GM08714 (cell line): ENCODE results near the gene BCAN.

Experiments
- H3K4me3 ChIP-seq: fragments of 200-500 bp; sonication (Bioruptor generic); 2 replicates; pipeline ENCODE4 v1.5.1; 2014; ENCODE audit warnings: mild to moderate bottlenecking, low read length, inconsistent platforms
- ZNF274 ChIP-seq: IDR thresholded peaks from 2 replicates; pipeline ENCODE4 v1.6.1; 2012; ENCODE audit warnings: mild to moderate bottlenecking, low read depth, low read length

The BCAN gene

GRCh38 chr1:156657741-156658319, 15.9 kb downstream of the BCAN start:
- TF ChIP-seq ZNF274, result no peak
- H3K4me3 ChIP-seq, result no peak overlapping the region

- no peak overlapping the region for H3K4me3 ChIP-seq
- no peak for TF ChIP-seq ZNF274
Observed at GRCh38 chr1:156658496-156658895, 16.6 kb downstream of the BCAN start.

- TF ChIP-seq ZNF274, result no peak
- H3K4me3 ChIP-seq, result no peak overlapping the region; the same call in 1 of the 2 replicates
Observed at GRCh38 chr1:156658945-156659574, 17.1 kb downstream of the BCAN start.

- H3K4me3 ChIP-seq, result peak overlapping the region; percentile 17; the same call in 1 of the 2 replicates
- TF ChIP-seq ZNF274, result no peak
Observed at GRCh38 chr1:156659661-156659987, 17.7 kb downstream of the BCAN start.

- H3K4me3 ChIP-seq, result peak overlapping the region; percentile 71
- no peak for TF ChIP-seq ZNF274
Observed at GRCh38 chr1:156659988-156660751, 18.3 kb downstream of the BCAN start.

GRCh38 chr1:156660752-156661112, 18.8 kb downstream of the BCAN start:
- H3K4me3 ChIP-seq, result peak overlapping the region; percentile 71
- no peak for TF ChIP-seq ZNF274

- H3K4me3 ChIP-seq, result no peak overlapping the region
- TF ChIP-seq ZNF274, result no peak
Observed at GRCh38 chr1:156662005-156662799, 20.3 kb downstream of the BCAN start.

GRCh38 chr1:156662800-156663055, 20.8 kb downstream of the BCAN start:
- no peak overlapping the region for H3K4me3 ChIP-seq
- no peak for TF ChIP-seq ZNF274

GRCh38 chr1:156663178-156663577, 21.3 kb downstream of the BCAN start:
- no peak for TF ChIP-seq ZNF274
- no peak overlapping the region for H3K4me3 ChIP-seq

- no peak overlapping the region; the same call in 1 of the 2 replicates for H3K4me3 ChIP-seq
- TF ChIP-seq ZNF274, result no peak
Observed at GRCh38 chr1:156664046-156664766, 22.3 kb downstream of the BCAN start.

GRCh38 chr1:156664767-156665411, 23.0 kb downstream of the BCAN start:
- TF ChIP-seq ZNF274, result no peak
- no peak overlapping the region; the same call in 1 of the 2 replicates for H3K4me3 ChIP-seq

GRCh38 chr1:156665539-156665938, 23.6 kb downstream of the BCAN start:
- no peak for TF ChIP-seq ZNF274
- H3K4me3 ChIP-seq, result no peak overlapping the region

GRCh38 chr1:156666862-156667609, 25.1 kb downstream of the BCAN start:
- no peak for TF ChIP-seq ZNF274

More at GRCh38 chr1:156666862-156667609, 25.1 kb downstream of the BCAN start:
- no peak overlapping the region for H3K4me3 ChIP-seq
